Hypothalamus (tissue), 51 donors: ENCODE data around the gene FBXL7.

ENCODE experiments used
- DNase-seq, 51 donors: peaks; one replicate each; lab custom pipeline; 2025; lab: John Stamatoyannopoulos, UW

Gene FBXL7

DNA sequence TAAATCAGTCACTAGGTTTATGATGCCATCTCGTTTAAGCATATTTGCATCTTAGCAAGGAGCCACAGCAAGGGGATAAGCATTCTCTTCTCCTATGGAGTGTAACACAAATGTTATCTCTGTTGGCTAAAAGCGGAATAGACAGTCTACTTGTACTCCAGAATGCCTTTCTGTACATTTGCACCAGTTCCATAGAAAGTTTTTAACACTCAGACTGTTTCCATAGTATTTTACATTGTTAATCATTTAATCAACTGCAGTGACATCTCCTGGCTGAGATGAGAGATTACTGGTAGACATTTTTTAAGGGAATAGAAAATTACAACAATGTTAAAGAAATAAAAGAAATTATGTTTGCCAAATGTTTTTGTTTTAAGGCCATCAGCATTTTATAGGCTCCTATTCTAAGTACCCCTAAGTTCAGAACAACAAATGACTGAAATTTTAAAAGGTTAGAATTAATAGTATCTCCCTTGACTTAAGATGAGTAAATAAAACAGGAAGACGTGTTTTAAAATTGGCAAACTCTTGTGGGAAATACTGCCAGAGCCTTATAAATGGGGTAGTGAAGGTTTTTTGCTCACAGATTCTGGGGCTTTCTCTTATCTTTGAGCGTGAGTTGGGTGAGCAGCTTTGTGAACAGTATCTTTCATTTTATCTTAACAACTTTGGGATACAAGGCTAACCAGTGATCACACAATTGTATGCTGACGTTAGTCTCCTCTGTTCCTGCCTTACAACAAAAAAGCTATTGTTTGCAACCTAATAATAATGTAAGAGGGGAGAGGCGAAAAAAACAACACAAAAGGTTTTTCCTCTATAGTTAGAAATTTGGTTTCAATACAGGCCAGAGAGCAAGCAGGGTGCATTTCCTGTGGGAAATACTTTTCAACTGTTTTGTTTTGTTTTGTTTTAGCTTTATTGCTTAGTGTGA, 294.3 kb downstream of the FBXL7 start:
- peak in 3 of 51 donors; percentile 27 to 74 (median 56) for DNase-seq

DNA sequence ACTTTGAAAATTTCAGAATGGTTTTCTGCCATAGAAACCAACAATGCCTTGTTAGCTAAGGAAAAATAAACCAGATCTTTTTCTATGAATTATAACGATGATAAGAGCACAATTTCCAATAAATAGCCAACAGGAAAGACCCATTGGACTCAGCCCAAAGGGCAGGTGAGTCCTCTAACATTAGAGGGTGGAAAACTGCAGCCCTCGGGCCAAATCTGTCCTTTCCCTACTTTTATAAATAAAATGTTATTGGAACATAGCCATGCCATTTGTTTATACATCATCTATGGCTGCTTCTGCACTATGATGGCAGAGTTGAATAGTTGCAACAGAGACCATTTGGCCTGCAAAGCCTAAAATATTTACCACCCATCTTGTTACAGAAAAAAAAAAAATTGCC, 296.1 kb downstream of the FBXL7 start:
- DNase-seq, result no peak

DNA sequence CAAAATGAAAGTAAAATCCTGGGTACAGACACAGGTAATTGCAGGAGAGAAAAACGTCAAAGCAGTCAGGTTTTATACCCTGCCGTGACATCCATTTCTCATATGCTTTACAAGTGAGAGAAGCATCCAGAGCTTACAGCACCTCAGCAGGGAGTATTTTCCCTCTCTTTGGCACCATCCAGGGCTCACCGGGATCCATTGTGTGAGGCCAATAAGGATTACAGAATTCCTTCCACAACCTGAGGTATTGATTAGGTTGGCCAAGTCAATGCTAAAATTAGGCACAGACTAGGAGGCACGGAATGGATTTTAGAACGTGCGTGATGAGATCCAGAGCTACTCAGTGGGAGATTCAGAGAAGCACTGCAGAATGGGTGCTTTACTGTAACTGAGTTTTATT, 296.6 kb downstream of the FBXL7 start:
- DNase-seq, result no peak

DNA sequence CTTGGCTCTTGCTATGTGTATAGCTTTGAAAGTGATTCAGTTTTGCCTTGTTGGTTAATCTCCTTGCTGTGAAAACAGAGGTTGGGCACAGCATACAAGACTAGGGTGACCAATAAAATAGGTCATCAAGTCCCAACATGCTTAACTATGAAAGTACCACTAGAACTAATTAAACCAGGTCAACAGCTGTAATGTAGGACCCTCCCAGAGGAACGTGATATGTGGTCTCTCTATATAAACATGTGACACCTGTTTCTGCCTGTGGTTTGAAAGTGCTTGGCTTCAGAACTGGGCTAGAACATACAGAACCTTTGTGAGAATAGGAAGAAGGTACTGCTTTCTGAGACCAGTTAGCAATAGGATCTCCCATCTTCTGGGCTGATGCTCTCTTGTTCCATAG, 297.1 kb downstream of the FBXL7 start:
- no peak for DNase-seq

DNA sequence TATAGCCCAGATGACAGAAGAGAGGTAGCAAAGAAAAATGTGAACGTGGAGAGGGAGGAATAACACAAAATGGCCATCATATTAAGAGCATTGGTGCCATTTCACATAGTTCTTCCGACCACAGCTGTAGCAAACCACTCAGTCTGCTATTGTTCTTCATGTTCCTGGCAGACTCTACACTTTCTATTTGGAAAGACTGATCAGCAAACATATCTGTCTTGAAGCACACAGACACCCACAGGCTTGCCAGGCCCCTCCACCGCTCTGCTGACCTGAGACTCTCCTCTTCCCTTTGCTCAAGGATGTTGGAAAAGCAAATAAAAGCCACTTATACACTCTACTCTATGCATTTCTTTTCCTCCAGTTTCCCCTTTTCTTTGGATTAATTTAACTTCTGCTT, 298.0 kb downstream of the FBXL7 start:
- DNase-seq, result peak in 4 of 51 donors; percentile 18 to 47 (median 27)

DNA sequence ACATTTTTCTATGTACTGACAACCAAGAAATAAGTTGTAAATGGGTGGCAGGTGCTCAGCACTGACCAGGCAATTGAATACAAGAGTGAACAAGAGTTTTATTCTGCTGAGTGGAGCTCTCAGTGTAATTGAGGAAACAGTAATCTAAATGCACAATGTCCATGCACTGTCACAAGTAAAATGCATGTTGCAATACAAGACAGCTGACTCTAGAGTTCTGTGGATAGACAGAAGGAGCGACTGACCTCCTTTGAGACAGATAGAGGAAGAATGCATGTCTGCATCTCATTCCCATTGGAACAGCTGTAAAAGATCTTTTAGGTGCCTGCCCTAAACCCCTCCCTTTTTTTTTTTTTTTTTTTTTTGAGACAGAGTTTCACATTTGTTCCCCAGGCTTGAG, 299.0 kb downstream of the FBXL7 start:
- DNase-seq, result no peak

DNA sequence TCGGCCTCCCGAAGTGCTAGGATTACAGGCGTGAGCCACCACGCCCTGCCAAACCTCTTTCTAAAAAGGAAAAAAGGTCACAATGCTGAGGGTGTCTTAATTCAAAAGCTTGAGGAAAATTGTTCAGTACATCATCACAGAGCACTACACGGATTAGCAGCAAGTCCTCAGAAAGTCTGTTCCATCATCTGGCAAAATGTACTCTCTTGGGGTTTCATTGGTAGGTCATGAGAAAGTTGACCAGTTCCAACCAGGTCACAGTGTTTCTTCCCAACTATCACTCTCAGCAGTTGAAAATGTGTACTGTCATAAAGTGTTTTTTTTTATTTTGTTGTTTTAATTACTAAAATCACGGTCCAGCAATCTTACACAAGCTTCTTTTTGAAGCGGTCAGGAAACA, 299.6 kb downstream of the FBXL7 start:
- DNase-seq, result no peak

DNA sequence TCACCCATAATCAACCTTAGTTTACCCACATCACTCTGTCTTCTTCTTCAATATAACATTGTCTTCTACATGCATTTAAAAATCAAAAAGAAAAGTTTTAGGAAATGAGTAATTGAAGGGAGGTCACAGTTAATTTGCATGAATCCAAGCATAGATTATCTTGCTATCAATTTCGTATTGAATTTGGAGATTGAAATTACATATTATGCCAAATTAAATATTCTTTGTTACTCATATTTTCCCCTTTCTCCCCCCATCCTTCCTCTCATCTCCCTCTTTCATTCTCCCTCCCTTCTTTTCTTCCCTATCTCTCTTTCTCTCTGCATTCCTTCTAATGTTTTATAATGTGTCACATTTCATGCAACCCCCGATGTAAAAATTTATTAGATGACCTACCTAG, 303.3 kb downstream of the FBXL7 start:
- DNase-seq, result no peak

DNA sequence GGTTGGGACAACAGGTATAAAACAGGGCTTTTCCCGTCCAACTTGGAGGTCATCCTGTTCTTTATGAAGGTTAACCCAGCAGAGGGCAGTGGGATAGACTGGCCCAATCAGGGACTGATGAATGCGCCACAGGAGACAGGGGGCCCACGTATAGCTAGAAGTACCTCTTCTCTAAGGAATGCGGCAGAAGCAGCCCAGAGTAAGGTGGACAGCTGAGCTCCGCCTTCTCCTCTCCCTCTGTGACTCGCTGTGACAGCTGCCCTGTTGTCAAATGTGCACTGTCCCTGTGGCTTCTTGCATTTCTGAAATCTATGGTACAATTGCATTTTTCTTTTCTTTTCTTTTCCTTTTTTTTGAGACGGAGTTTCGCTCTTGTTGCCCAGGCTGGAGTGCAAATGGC, 306.6 kb downstream of the FBXL7 start:
- DNase-seq, result no peak

DNA sequence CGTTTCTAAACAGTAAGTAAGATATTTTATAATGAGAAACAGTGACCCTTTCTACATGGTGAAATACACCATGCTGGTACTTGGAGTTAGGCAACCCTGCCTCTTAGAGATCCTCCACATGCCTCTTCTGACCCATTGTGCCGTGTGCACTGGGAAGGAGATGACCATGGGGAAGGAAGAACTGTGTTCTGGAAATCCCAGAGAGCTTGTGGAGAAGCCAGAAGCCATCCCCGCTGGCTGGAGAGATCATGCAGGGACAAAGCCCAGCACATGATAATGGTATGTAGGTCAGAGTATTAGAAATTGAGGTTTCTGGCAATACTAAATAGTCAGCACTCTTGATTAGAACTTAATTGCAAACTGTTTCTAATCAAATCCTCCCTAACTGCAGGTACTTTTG, 307.3 kb downstream of the FBXL7 start:
- no peak for DNase-seq

DNA sequence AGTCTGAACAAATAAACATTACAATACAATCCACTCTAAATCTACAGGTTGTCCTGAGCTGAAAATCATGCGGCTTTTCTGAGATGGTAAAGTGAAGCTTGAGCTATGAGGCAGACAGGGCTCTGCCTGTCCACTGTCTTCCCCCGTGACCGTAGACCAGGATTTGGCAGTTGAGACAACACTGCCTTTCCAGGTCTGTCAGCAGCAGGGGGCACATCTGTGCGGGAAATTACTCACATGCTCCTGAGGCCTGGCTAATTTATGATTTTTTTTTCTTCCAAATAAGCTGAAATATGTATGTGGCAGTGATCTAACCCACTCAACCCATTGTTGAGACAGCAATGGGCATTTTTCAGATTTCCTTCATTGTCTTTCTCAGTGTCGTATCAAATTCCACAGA, 307.9 kb downstream of the FBXL7 start:
- DNase-seq, result peak in 24 of 51 donors; percentile 8 to 66 (median 34)

DNA sequence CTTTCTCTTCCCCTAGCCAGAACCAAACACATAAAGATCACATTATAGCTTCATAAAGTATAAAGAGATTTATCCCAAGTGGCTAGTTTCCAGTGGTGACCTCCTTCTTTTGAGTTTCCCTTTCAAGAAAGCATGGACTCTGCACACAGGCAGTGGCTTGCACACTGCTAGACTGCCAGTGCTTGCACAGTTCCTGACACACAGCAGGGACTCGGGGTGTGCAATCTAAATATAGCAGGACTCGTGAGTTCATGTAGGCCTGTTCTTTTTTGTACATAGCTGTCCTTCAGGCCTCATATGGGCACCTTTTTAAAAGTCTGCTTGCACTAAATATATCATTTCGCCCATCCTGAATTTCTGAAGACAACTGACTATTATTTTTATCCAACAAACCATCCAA, 308.6 kb downstream of the FBXL7 start:
- DNase-seq, result no peak

DNA sequence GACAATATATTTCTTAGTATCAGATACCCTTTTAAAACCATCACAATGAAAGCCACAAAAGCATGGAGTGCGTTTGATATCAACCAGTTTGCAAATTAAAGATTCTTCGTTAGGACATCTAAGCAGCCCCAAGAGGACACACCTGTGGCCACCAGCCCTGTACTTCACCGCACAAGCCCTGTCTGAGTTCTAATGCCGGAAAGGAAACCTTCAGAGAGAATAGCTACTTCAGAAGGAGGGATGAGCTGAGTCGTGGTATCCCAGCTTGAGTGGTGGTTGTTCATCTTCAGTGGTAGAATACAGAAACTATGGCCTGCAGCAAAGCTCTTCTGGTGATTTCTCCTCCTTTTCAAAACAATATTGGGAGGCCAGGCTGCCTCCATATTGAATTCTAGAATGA, 319.6 kb downstream of the FBXL7 start:
- no peak for DNase-seq

DNA sequence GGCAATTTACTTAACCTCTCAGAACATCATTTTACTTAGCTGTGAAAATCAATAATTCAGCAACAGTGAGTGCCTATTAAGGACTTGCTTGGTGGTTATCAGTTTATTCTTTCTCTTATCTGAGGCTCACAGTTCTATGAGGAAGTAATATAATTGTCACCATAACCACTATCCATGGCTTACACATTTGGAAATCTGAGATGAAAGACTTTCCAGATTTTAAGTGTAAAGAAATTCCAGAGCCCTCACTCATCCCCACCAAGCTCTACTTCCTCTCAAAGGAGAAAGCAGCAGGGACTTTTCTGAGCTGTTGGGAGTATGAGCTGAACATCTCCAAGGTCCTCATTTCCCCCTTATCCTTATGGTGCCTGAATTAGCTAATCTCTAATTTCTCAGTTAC, 321.5 kb downstream of the FBXL7 start:
- no peak for DNase-seq

DNA sequence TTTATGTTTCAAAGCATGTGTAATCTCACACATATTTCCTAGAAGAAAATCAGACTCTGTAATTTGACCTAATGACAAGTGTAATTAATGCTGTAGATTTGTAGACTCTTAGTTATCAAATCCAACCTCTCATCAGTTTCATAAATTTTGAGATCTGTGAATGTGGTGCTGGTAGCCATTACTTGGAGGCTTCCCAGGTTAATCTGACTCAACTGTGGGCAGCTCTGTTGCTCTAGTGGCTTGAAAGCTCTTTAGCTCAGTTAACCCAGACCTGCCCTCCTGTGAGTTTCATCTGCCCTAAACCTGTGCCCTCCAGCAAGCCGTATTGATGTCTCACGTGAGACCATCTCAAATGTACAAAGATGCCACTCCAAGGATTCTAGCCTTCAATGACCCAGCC, 323.4 kb downstream of the FBXL7 start:
- DNase-seq, result no peak

DNA sequence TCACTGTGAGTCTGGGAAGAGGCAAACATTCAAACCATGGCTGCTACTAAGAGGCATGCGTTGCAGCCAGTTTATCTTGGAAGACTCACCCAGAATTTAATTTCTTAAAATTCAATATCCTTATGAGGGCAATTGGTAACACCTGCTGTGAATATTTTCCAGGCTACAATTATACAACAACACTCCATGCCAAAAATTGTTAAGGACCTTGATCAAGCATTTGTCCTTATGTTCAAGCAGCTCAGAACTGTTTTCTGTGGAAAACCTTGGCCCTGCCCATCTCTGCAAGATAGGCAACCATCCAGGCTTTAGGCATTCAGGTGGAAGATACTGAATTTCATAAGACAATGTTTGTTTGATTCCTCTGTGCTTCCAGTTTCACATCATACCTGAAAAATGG, 327.8 kb downstream of the FBXL7 start:
- no peak for DNase-seq

DNA sequence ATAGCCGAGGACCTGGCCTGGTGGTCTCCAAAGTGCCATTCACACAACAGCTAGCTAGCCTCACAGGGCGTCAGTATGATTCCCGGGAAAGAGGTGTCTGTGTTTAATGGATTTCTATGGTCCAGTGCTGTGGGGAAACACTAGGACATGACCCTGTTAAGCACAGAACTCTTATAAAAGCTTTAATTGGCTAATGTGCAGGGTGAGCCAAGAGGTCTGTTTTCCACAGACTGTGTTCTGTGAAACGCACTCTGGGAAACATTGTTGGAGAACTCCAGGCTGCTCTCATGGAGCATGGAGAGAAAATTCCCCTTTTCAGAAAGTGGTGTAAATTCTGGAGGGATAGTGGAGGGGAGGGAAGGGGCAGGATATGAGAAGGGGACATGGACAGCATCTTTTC, 331.4 kb downstream of the FBXL7 start:
- no peak for DNase-seq

DNA sequence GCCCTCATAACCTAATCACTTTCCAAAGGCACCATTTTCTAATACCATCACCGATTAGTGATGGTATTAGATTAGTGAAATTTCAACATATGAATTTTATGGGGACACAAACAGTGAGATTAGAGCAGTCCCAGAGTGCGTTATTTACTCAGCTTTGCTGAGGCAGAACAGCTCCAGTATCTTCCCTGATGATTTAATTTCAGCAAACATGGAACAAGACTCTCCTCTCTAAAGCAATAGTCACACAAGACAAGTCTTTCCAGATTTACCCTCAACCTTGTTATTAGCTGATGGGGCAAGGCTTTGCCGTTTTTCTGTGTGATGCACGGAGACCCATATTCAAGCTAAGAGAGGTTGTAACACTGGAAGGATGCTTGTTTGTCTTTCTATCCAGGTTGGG, 333.4 kb downstream of the FBXL7 start:
- no peak for DNase-seq

DNA sequence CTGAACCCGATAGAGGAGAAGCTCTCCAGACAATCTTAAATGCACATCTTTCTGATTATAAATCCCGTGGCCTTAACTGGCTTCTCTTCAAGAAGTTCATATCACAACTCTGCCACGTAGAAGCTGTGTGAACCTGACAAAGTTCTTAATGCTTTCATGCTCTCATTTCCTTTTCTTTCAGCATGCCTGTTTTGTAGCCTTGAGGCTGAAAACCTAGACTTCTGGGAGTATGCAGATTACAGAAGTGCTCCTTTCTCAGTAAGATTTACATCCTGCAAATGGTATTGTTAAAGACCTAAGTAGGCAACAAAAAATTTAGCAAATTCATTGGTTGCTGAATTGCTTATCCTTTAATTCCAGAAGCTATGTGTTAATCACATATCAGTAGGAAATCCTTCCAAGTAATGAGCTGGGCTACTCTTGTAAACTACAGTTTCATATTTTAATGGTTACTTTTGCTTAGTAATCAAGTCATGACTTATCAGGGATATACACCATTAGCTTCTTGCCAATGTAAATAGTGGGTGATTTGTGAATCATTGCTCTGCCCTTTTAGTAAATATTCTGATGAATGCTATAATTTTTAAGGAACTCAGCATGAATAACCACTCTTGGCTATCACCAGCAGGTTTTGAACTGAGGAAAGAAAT, 334.7 kb downstream of the FBXL7 start:
- no peak for DNase-seq

DNA sequence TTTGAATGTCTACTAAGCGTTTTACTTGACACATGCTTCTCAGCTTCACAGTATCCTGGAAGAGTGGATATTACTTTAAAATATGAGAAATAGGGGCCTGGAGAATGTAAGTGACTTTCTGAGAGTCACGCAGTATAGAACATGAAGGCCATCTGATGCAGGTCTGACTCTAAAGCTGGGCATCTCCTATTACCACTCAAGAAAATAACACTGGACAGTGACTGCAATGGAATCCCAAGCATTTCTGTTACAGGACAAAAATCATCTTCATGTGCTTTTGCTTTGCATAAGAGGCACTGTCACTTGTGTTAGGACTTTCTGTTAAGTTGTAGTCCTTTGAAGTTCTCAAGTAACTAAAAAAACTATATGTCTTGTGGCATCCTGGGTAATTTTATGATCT, 335.5 kb downstream of the FBXL7 start:
- no peak for DNase-seq

DNA sequence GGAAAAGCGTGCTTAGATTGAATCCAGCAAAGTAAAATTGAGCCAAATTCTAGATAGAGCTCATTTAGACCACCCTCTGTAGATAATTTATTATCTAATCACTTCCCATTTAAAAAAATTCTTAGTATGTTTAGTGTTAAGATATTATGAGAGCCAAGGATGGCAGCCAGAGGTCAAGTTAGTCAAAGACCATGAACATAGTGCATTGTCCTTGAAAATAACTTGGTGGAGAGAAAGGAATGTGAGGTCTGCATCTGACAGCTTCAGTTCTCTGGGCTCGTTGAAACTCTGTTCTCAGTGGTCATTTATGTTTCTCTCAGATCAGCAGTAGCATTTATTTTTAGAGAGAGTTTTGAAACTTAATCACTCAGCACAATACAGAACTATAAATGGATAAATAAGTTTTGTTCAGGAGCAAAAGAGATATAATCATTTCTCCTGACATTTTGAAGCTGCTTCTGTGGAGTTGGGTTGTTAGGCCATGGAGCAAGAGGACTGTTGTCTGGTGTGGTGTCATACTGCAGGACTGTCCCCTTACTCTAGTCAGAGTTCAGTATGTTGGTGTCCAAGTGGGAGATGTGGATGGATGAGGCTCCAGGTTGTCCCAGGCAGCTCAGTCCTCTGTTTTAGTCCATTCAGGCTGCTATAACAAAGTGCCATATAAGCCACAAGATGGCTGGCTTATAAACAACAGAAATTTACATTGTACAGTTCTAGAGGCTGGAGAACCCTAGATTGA, 337.7 kb downstream of the FBXL7 start:
- no peak for DNase-seq

DNA sequence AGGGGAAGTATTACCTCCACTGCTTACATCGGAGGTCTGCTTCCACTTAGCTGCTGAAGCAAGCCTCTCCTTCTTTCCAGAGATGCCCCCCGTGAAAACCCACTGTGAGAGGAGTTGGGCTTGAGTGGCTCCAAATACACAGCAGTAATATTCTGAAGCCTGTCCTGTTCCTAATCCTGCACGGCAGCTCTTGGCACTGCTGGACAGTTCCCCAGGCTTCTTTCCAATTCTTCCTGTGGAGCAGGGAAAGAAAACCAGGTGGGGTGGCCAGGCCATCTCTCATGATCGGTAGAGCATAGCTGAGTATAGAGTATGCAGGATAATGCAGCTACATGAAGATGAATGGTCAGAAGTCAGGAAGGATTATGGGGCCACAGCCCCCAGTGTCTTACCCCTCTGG, 344.3 kb downstream of the FBXL7 start:
- no peak for DNase-seq
